CD8-positive, alpha-beta memory T cell (primary cell): ENCODE data around the gene KLHDC8A. TPM values are rescaled to one million over a fixed set of nuclear protein-coding genes. Genes with fewer than 3 reads are reported as not detected.

Experiments
- CTCF ChIA-PET: fragments of 350-600 bp; sonication (Branson Sonifier 250); formaldehyde crosslinking; loops from one replicate; lab custom pipeline; 2021; ENCODE audit warnings: antibody characterized with exemption; lab: Charles Lee
- POLR2A ChIA-PET: fragments of 350-600 bp; sonication (Branson Sonifier 250); formaldehyde crosslinking; loops from one replicate; lab custom pipeline; 2021; ENCODE audit warnings: antibody characterized with exemption; lab: Charles Lee
- DNase-seq, 5 donors: peaks; one replicate each; pipeline versions ENCODE4 v3.0.0 to v3.0.0-alpha.2; 2020 to 2022; ENCODE audit warnings: mixed read lengths in 1 of 5
- H3K27ac ChIP-seq: one replicate; pipeline ENCODE4 v1.7.0; 2013; ENCODE audit warnings: low read depth, mild to moderate bottlenecking, low read length, moderate library complexity
- H3K27me3 ChIP-seq: 2 replicates; pipeline ENCODE4 v1.7.0; 2013; ENCODE audit warnings: low read length, mild to moderate bottlenecking; ENCODE audit not compliant: insufficient read depth, poor library complexity, severe bottlenecking
- H3K36me3 ChIP-seq: 2 replicates; pipeline ENCODE4 v1.7.0; 2013; ENCODE audit warnings: mild to moderate bottlenecking, low read length, moderate library complexity; ENCODE audit not compliant: insufficient read depth
- H3K4me1 ChIP-seq: 2 replicates; pipeline ENCODE4 v1.7.0; 2013; ENCODE audit warnings: mild to moderate bottlenecking, low read length, moderate library complexity; ENCODE audit not compliant: insufficient read depth
- H3K4me3 ChIP-seq: 2 replicates; pipeline ENCODE4 v1.7.0; 2013; ENCODE audit warnings: mild to moderate bottlenecking, low read length
- H3K9me3 ChIP-seq: 2 replicates; pipeline ENCODE4 v1.7.0; 2013; ENCODE audit warnings: mild to moderate bottlenecking, low read length
- H3K27ac Mint-ChIP-seq, 8 donors: one replicate each; pipeline ENCODE4 v1.8.0; 2020 to 2021; ENCODE audit warnings: mixed read lengths in 8 of 8, mild to moderate bottlenecking in 6 of 8, inconsistent platforms in 3 of 8, moderate library complexity in 3 of 8
- H3K27me3 Mint-ChIP-seq, 2 donors: one replicate each; pipeline ENCODE4 v1.8.0; 2020 to 2021; ENCODE audit warnings: mixed read lengths in 2 of 2, mild to moderate bottlenecking in 1 of 2, moderate library complexity in 1 of 2
- H3K36me3 Mint-ChIP-seq, 3 donors: one replicate each; pipeline ENCODE4 v1.8.0; 2020 to 2021; ENCODE audit warnings: mixed read lengths in 3 of 3, inconsistent platforms in 1 of 3, mild to moderate bottlenecking in 1 of 3
- H3K4me1 Mint-ChIP-seq, 3 donors: one replicate each; pipeline ENCODE4 v1.8.0; 2020 to 2021; ENCODE audit warnings: mixed read lengths in 3 of 3, inconsistent platforms in 1 of 3, mild to moderate bottlenecking in 1 of 3
- H3K4me3 Mint-ChIP-seq, 7 donors: one replicate each; pipeline ENCODE4 v1.8.0; 2020 to 2021; ENCODE audit warnings: mixed read lengths in 7 of 7, mild to moderate bottlenecking in 6 of 7, moderate library complexity in 4 of 7, inconsistent platforms in 2 of 7
- H3K9me3 Mint-ChIP-seq, 5 donors: one replicate each; pipeline ENCODE4 v1.8.0; 2020 to 2022; ENCODE audit warnings: mixed read lengths in 5 of 5, mild to moderate bottlenecking in 3 of 5, moderate library complexity in 2 of 5, inconsistent platforms in 1 of 5
- polyA plus RNA-seq: library from polyadenylated mRNA; unstranded; fragments of 300-500 nt; fragmentation: Illumina TruSeq; gene quantifications from one replicate; pipeline ENCODE4 v1.2.3, GENCODE V29; 2021
- total RNA-seq, 2 experiments: library from RNA; stranded (reverse); gene quantifications; one replicate each; pipeline ENCODE4 v1.2.3, GENCODE V29; 2021

KLHDC8A gene
- total and polyA plus RNA-seq, 3 experiments from 2014 or later, result not detected

DNA sequence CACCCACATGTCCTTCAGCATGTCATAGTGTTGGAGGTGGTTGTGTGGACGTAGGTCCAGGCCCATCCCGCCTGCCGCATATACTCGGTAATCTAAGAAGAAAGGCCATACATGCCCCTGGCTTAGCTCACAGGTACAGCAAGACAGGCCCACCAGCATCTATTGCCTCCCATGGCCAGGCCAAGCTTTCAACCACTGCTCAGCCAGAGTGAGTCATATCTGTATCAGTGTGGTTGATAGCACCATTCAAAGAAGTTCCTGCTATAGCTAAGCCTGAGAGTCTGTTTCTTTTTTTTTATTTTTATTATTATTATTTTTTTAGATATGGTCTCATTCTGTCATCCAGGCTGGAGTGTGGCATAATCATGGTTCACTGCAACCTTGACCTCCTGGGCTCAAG lies 17.0 kb downstream of the KLHDC8A start:
- no peak overlapping the region for H3K27ac ChIP-seq
- Mint-ChIP-seq H3K4me3 (no peak overlapping the region), H3K36me3 (no peaks in the 10 kb centered on the region), H3K4me1 (peaks cover 6 to 14% (median 13%) of the 10 kb centered on the region in 3 donors), H3K27ac (no peak overlapping the region), H3K27me3 (peaks cover 19 to 27% of the 10 kb centered on the region in 2 donors), H3K9me3 (no peaks in the 10 kb centered on the region)
- no peak overlapping the region for H3K4me3 ChIP-seq
- H3K4me1 ChIP-seq, result peaks cover 6% of the 10 kb centered on the region
- CTCF ChIA-PET, result interaction anchor here (1.4 to 40.7 kb wide), 5 partner anchors 14 to 184 kb away, joined by 5 to 1351 read pairs (median 7); no protein-coding TSS in a partner anchor
- peaks cover 15% of the 10 kb centered on the region for H3K27me3 ChIP-seq
- POLR2A ChIA-PET, result no interaction called here
- H3K9me3 ChIP-seq, result no peaks in the 10 kb centered on the region
- no peak for DNase-seq
- H3K36me3 ChIP-seq, result no peaks in the 10 kb centered on the region

- Histone ChIP-seq H3K9me3 (no peaks in the 10 kb centered on the region), H3K36me3 (no peaks in the 10 kb centered on the region), H3K4me3 (no peak overlapping the region), H3K27me3 (peaks cover 10% of the 10 kb centered on the region), H3K27ac (no peak overlapping the region), H3K4me1 (peaks cover 1% of the 10 kb centered on the region)
- DNase-seq, result no peak
- Mint-ChIP-seq H3K36me3 (no peaks in the 10 kb centered on the region), H3K9me3 (no peaks in the 10 kb centered on the region), H3K4me3 (no peak overlapping the region), H3K27ac (no peak overlapping the region), H3K27me3 (peaks cover 14 to 22% of the 10 kb centered on the region in 2 donors), H3K4me1 (peaks cover under 1 to 9% (median 9%) of the 10 kb centered on the region in 3 donors)
- ChIA-PET POLR2A (no interaction called here), CTCF (interaction anchor here (1.4 to 40.7 kb wide), 5 partner anchors 13 to 185 kb away, joined by 5 to 1351 read pairs (median 7); no protein-coding TSS in a partner anchor)
Measured at GRCh38 chr1:205339197-205339702, 17.5 kb downstream of the KLHDC8A start.

GRCh38 chr1:205338011-205338410 lies 18.7 kb downstream of the KLHDC8A start:
- H3K27ac Mint-ChIP-seq, result no peak overlapping the region
- H3K4me1 Mint-ChIP-seq, result peaks cover 0 to 7% (median 7%) of the 10 kb centered on the region in 3 donors
- CTCF ChIA-PET, result interaction anchor here (1.3 to 40.7 kb wide), 5 partner anchors 11 to 186 kb away, joined by 3 to 1351 read pairs (median 41); no protein-coding TSS in a partner anchor
- H3K27me3 Mint-ChIP-seq, result peaks cover 10 to 18% of the 10 kb centered on the region in 2 donors
- H3K9me3 Mint-ChIP-seq, result no peaks in the 10 kb centered on the region
- H3K27me3 ChIP-seq, result peaks cover 8% of the 10 kb centered on the region
- no peak for DNase-seq
- POLR2A ChIA-PET, result no interaction called here
- no peak overlapping the region for H3K27ac ChIP-seq
- H3K4me1 ChIP-seq, result no peaks in the 10 kb centered on the region
- H3K4me3 Mint-ChIP-seq, result no peak overlapping the region
- H3K36me3 ChIP-seq, result no peaks in the 10 kb centered on the region
- H3K36me3 Mint-ChIP-seq, result no peaks in the 10 kb centered on the region
- no peaks in the 10 kb centered on the region for H3K9me3 ChIP-seq
- no peak overlapping the region for H3K4me3 ChIP-seq

GRCh38 chr1:205337481-205337880 lies 19.2 kb downstream of the KLHDC8A start:
- no peak for DNase-seq
- Histone ChIP-seq H3K27me3 (peaks cover 3% of the 10 kb centered on the region), H3K4me3 (no peak overlapping the region), H3K4me1 (no peaks in the 10 kb centered on the region), H3K36me3 (no peaks in the 10 kb centered on the region), H3K9me3 (no peaks in the 10 kb centered on the region), H3K27ac (no peak overlapping the region)
- Mint-ChIP-seq H3K27me3 (peaks cover 5 to 12% of the 10 kb centered on the region in 2 donors), H3K4me3 (no peak overlapping the region), H3K36me3 (no peaks in the 10 kb centered on the region), H3K27ac (no peak overlapping the region), H3K9me3 (no peaks in the 10 kb centered on the region), H3K4me1 (peaks cover 0 to 5% (median 3%) of the 10 kb centered on the region in 3 donors)
- CTCF ChIA-PET, result interaction anchor here (0.7 to 40.7 kb wide), 11 partner anchors 8 to 321 kb away, joined by 3 to 1351 read pairs (median 4); partner anchors contain the start of gene KLHDC8A
- POLR2A ChIA-PET, result no interaction called here

- Mint-ChIP-seq H3K9me3 (no peaks in the 10 kb centered on the region), H3K27ac (no peak overlapping the region), H3K36me3 (peaks cover 0 to under 1% (median 0%) of the 10 kb centered on the region in 3 donors), H3K4me1 (peaks cover 0 to 2% (median 0%) of the 10 kb centered on the region in 3 donors), H3K4me3 (no peak overlapping the region), H3K27me3 (peaks cover 0 to 10% of the 10 kb centered on the region in 2 donors)
- no peaks in the 10 kb centered on the region for H3K4me1 ChIP-seq
- H3K4me3 ChIP-seq, result no peak overlapping the region
- POLR2A ChIA-PET, result interaction anchor here (0.5 to 0.6 kb wide), 2 partner anchors 16 to 100 kb away, joined by 3 to 5 read pairs; no protein-coding TSS in a partner anchor
- no peaks in the 10 kb centered on the region for H3K9me3 ChIP-seq
- no peak overlapping the region for H3K27ac ChIP-seq
- CTCF ChIA-PET, result interaction anchor here (0.6 to 40.7 kb wide), 18 partner anchors 9 to 323 kb away, joined by 3 to 1351 read pairs (median 4); partner anchors contain the start of genes KLHDC8A and NUAK2
- no peaks in the 10 kb centered on the region for H3K27me3 ChIP-seq
- peak; percentile 63 to 83 (median 64) for DNase-seq
- no peaks in the 10 kb centered on the region for H3K36me3 ChIP-seq
Measured at GRCh38 chr1:205335692-205336091, 21.0 kb downstream of the KLHDC8A start.

DNA sequence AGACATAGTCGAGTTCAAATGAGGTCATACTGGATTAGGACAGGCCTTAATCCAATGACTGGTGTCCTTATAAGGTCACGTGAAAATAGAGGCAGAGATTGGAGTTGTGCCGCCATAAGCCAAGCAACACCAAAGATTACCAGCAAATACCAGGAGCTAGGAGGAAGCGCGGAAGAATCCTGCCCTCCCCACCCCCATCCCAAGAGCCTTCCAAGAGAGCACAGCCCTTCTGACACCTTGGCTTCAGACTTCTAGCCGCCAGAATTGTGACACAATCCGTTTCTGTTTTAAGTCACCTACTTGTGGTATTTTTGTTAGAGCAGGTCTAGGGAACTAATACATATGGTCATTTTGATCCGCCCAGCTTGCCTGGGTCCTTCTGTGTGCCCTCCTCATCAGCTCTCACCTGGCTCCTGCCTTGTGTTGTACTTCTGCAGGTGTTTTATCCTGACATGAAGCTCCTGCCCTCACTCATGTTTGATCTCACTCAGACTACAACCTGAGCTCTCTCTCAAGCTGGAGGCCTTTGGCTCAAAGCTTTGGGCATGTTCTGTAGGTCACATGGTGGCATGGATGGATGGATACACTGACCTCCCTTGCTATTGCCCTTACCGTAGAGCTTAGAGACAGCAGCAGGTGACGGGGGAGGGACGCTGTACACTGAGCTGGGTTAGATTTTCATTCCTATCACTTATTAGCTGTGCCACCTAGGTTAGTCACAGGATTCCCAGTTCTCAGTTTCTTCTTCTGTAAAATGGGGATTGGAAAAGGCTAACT lies 24.5 kb downstream of the KLHDC8A start:
- H3K27me3 Mint-ChIP-seq, result peaks cover 4 to 6% of the 10 kb centered on the region in 2 donors
- H3K9me3 ChIP-seq, result no peaks in the 10 kb centered on the region
- H3K27ac ChIP-seq, result no peak overlapping the region
- H3K36me3 Mint-ChIP-seq, result peaks cover 0 to 3% (median 0%) of the 10 kb centered on the region in 3 donors
- POLR2A ChIA-PET, result interaction anchor here (1.0 kb wide), 1 partner anchor 59 kb away, joined by 5 read pairs; no protein-coding TSS in a partner anchor
- no peak overlapping the region for H3K27ac Mint-ChIP-seq
- no peak for DNase-seq
- H3K4me3 Mint-ChIP-seq, result no peak overlapping the region
- CTCF ChIA-PET, result interaction anchor here (0.7 to 40.7 kb wide), 6 partner anchors 10 to 193 kb away, joined by 3 to 1351 read pairs (median 6); partner anchors contain the start of gene NUAK2
- no peak overlapping the region for H3K4me3 ChIP-seq
- peaks cover 0 to 2% (median 0%) of the 10 kb centered on the region in 3 donors for H3K4me1 Mint-ChIP-seq
- H3K27me3 ChIP-seq, result peaks cover 5% of the 10 kb centered on the region
- no peaks in the 10 kb centered on the region for H3K9me3 Mint-ChIP-seq
- no peaks in the 10 kb centered on the region for H3K4me1 ChIP-seq
- H3K36me3 ChIP-seq, result no peaks in the 10 kb centered on the region

DNA sequence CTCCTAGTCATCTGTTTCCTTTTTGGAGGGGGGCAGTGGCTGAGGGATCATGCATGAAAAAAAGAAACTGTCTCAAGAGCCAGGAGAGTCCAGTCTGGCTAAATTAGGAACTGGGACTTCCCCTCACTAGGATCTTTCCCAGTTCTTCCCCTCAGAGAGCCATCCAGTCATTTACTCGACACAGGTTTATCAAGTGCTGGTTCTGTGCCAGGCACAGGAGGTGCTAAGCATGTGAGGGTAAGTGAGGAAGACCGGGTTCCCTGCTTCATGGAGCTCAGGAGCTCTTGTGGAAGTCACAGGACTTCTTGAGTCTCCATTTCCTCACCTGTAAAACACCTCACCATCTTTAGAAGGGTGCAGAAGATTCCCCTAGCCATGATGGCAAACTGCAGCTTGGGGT lies 26.6 kb downstream of the KLHDC8A start:
- ChIA-PET POLR2A (interaction anchor here (0.5 to 1.0 kb wide), 2 partner anchors 42 to 57 kb away, joined by 3 read pairs; no protein-coding TSS in a partner anchor), CTCF (interaction anchor here (1.2 to 40.7 kb wide), 2 partner anchors 31 to 58 kb away, joined by 3 to 1351 read pairs; no protein-coding TSS in a partner anchor)
- peaks cover 9% of the 10 kb centered on the region for H3K27me3 ChIP-seq
- H3K36me3 ChIP-seq, result no peaks in the 10 kb centered on the region
- Mint-ChIP-seq H3K27ac (no peak overlapping the region), H3K36me3 (peaks cover 0 to 3% (median 0%) of the 10 kb centered on the region in 3 donors), H3K27me3 (peaks cover 0 to 18% of the 10 kb centered on the region in 2 donors), H3K9me3 (no peaks in the 10 kb centered on the region), H3K4me1 (peaks cover 6 to 9% (median 7%) of the 10 kb centered on the region in 3 donors), H3K4me3 (no peak overlapping the region)
- peaks cover 5% of the 10 kb centered on the region for H3K4me1 ChIP-seq
- no peaks in the 10 kb centered on the region for H3K9me3 ChIP-seq
- no peak for DNase-seq
- H3K4me3 ChIP-seq, result no peak overlapping the region
- no peak overlapping the region for H3K27ac ChIP-seq
